Measurements from ENCODE around the gene KRT37.

KRT37 gene

DNA sequence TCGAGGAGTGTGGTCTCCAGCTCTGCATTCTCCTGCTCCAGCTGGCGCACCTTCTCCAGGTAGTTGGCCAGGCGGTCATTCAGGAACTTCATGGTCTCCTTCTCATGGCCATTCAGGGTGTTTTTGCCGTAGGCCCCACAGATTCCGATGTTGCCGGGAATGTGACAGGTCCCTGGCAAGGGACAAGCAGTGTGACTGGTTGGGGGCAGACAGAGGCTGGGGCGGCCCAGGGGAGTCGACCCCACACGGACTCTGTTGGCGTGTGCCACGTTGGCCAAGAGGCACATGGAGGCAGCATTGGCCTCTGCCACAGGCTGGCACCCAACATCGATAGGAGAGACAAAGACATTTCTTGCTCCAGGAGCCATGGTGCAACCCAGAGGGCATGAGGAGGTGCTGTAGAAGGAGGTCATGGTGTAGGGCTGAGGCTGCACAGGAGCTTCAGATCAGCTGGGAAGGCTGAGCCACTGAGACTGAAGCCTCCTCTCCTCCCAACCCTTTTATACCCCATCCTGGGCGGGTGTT lies at the start of gene KRT37:
TSS of gene KRT37 (minus strand) at position 475 of the 525 bp plus-strand sequence. CDS start at position 413, 62 bp downstream.
- Mint-ChIP-seq H3K27me3 (peaks cover 20 to 47% of the 10 kb centered on the region in 2 donors), H3K36me3 (no peaks in the 10 kb centered on the region), H3K4me1 (no peaks in the 10 kb centered on the region), H3K4me3 (no peak within 1 kb of the TSS), H3K9me3 (no peaks in the 10 kb centered on the region), H3K27ac (no peak within 1 kb of the TSS)
- DNase-seq = no peak
- ATAC-seq (replicated peaks) = no peak

DNA sequence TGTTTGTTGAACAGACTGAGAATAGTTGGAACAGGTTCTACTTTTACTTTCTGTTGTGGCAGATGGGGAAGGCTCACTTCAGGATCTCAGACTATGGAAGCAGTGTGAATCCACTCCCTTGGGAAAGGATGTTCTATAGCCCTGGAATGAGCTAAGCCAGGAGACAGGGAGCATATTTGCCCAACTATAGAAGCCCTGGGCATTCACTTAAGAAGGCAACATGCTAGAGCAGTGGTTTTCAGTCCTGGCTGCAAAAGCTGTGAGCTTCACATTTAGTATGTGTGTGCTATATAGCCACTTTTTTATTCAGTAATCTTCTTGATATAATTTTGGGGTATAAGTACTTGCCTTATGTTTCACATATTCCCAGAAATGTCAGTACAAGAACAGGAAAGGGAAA lies 44.0 kb upstream of the KRT37 start:
- no peak overlapping the region for H3K27ac Mint-ChIP-seq

DNA sequence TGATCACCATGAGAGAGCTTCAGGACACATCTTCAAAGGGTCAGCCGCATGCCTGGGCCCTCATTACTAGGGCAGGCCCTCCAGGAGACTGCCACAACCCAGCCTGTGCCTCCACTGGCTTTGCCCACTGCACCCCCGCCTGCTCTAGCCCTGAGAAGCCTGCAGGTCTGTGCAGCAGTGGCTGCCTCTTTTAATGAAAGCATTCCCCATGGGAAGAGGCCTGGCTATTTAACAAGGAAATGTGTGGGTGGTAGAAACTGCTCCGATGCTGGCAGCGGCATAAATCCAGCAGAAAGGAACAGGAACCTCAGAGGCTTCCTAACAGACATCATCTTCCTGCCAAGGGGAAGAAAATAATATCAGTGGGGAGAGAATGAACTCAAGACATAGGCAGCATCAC lies 43.2 kb upstream of the KRT37 start:
- no peak overlapping the region for H3K4me3 Mint-ChIP-seq
- no peaks in the 10 kb centered on the region for H3K4me1 Mint-ChIP-seq
- no peak for ATAC-seq (replicated peaks)
- H3K9me3 Mint-ChIP-seq = peaks cover 0 to 7% of the 10 kb centered on the region in 2 donors
- no peak overlapping the region for H3K27ac Mint-ChIP-seq
- H3K36me3 Mint-ChIP-seq = no peaks in the 10 kb centered on the region
- no peak for DNase-seq
- peaks cover 27 to 33% of the 10 kb centered on the region in 2 donors for H3K27me3 Mint-ChIP-seq

More for the DNA sequence above, 44.0 kb upstream of the KRT37 start:
- no peak for ATAC-seq (replicated peaks)
- Mint-ChIP-seq H3K9me3 (peaks cover 4 to 7% of the 10 kb centered on the region in 2 donors), H3K27me3 (peaks cover 27 to 33% of the 10 kb centered on the region in 2 donors), H3K36me3 (no peaks in the 10 kb centered on the region), H3K4me1 (no peaks in the 10 kb centered on the region), H3K4me3 (no peak overlapping the region)
- no peak for DNase-seq

DNA sequence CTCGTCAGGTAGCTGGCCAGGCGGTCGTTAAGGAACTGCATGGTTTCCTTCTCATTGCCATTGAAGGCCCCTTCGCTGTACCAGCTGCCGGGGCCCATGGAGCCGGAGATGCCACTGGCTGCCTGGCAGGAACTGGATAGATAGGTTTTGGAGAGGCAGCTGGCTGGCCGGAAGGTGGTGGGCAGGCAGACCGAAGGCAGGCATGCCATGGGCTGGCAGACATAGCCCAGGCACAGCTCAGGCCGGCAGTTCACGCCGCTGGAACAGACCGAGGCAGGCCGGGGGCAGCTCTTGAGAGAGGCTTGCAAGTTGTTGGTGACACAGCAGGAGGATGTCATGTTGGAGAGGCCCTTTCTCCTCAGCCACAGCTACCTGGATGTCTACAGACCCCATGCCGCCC lies 42.6 kb upstream of the KRT37 start, which contains the start of gene KRT32:
TSS of gene KRT32 (minus strand) at position 399 of the 400 bp plus-strand sequence. CDS start at position 338, 61 bp downstream.
- DNase-seq (no peak), ATAC-seq (replicated peaks) (no peak)
- H3K4me1 Mint-ChIP-seq = no peaks in the 10 kb centered on the region
- H3K36me3 Mint-ChIP-seq = no peaks in the 10 kb centered on the region
- peaks cover 31 to 33% of the 10 kb centered on the region in 2 donors for H3K27me3 Mint-ChIP-seq
- H3K4me3 Mint-ChIP-seq = no peak within 1 kb of the TSS
- no peak within 1 kb of the TSS for H3K27ac Mint-ChIP-seq
- H3K9me3 Mint-ChIP-seq = peaks cover 0 to 7% of the 10 kb centered on the region in 2 donors

DNA sequence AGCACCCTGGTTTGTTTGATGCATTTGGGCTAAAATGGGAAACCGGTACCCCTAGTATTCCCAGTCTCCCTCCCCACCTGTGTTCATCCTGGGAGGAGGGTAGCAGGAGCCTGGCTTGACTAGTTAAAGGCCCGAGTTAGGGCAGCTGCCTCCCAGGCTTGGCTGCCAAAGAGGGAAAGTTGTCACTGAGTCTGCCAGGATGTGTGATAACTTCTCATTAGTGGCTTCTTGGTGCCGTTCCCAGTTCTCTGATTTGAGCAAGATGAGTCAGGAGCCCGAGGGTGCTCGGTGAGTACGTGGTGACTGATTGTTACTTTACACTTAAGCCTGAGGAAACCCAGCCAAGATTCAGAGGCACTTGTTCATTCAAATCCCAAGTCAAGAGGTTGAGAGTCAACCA lies 40.3 kb upstream of the KRT37 start:
- ATAC-seq (replicated peaks) (no peak), DNase-seq (no peak)
- H3K4me3 Mint-ChIP-seq = no peak overlapping the region
- H3K36me3 Mint-ChIP-seq = no peaks in the 10 kb centered on the region
- no peak overlapping the region for H3K27ac Mint-ChIP-seq
- H3K9me3 Mint-ChIP-seq = peaks cover 0 to 7% of the 10 kb centered on the region in 2 donors
- peaks cover 31 to 35% of the 10 kb centered on the region in 2 donors for H3K27me3 Mint-ChIP-seq
- H3K4me1 Mint-ChIP-seq = no peaks in the 10 kb centered on the region

DNA sequence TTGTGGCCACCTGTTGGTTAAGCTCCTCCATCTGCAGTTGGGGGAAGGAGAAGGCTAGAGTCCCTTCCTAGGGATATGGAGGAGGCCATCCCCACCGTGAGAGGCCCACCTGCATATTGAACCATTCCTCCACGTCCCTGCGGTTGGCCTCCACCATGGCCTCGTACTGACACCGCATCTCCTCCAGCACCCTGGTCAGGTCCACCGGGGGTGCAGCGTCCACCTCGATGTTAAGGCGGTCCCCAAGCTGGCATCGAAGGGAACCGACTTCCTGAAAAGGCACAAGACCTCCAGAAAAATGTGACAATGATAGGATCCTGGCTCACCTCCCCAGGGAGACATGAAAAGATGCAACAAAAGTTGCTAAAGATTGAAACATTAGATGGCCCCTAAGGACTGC lies 39.8 kb upstream of the KRT37 start:
- H3K27me3 Mint-ChIP-seq = peaks cover 26 to 34% of the 10 kb centered on the region in 2 donors
- H3K36me3 Mint-ChIP-seq = no peaks in the 10 kb centered on the region
- H3K9me3 Mint-ChIP-seq = peaks cover 0 to 5% of the 10 kb centered on the region in 2 donors
- DNase-seq (no peak), ATAC-seq (replicated peaks) (no peak)
- no peak overlapping the region for H3K4me3 Mint-ChIP-seq
- no peaks in the 10 kb centered on the region for H3K4me1 Mint-ChIP-seq
- no peak overlapping the region for H3K27ac Mint-ChIP-seq

DNA sequence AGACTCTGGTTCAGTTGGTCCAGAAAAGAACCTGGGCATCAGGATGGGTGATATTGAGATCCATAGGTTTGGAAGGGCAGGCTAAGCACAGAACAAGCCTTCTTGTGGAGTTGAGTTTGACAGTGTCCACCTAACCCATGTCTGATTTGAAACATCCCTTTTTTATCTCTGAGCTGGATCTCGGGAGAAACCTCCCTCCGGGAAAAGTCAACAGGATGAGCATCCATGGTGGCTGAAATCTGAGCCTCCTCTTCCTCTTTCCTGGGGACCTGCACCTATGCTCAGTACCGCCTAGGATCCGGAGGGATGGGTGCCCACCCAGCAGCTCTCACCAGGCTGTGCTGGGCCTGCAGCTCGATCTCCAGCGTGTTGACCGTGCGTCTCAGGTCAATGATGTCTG lies 39.4 kb upstream of the KRT37 start:
- no peak overlapping the region for H3K4me3 Mint-ChIP-seq
- peaks cover 0 to 5% of the 10 kb centered on the region in 2 donors for H3K9me3 Mint-ChIP-seq
- no peaks in the 10 kb centered on the region for H3K4me1 Mint-ChIP-seq
- H3K36me3 Mint-ChIP-seq = no peaks in the 10 kb centered on the region
- no peak for ATAC-seq (replicated peaks)
- H3K27me3 Mint-ChIP-seq = peaks cover 27 to 34% of the 10 kb centered on the region in 2 donors
- DNase-seq = no peak
- no peak overlapping the region for H3K27ac Mint-ChIP-seq

DNA sequence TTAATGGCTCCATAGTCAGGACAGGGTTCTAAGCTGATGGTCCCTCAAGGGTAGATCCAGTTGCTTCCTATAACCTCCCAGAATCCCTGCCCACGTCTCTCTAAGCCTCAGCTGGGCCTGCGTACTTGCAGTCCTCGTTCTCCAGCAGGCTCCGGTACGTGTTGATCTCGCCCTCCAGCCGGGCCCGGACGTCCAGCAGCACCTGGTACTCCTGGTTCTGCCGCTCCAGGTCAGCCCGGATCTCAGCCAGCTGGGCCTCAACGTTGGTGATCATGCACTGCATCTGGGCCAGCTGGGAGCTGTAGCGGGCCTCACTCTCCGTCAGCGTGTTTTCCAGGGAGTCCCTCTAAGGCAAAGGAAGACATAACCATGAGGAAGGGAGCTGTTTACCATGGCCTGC lies 38.3 kb upstream of the KRT37 start:
- no peaks in the 10 kb centered on the region for H3K4me1 Mint-ChIP-seq
- no peak overlapping the region for H3K4me3 Mint-ChIP-seq
- H3K9me3 Mint-ChIP-seq = peaks cover 0 to 2% of the 10 kb centered on the region in 2 donors
- H3K27me3 Mint-ChIP-seq = peaks cover 23 to 40% of the 10 kb centered on the region in 2 donors
- no peak overlapping the region for H3K27ac Mint-ChIP-seq
- DNase-seq (no peak), ATAC-seq (replicated peaks) (no peak)
- H3K36me3 Mint-ChIP-seq = no peaks in the 10 kb centered on the region

DNA sequence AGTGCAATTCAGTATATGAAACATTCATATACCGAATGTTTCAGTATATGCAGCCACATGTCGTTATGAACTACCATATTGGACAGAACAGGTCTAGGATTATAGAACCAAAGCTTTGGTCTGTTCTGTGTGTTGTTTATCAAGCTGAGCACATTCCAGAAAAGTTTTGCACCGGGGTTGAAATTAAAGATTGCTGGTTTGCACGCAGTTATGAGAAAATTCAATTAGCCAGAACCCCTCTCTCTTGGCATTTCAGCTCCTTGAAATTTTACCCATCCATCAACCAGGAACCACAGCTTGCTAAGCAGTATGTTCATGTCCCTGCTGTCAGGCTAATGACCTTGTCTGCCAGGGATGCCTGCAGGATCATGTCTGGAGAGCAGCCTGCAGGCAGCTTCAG lies 33.3 kb upstream of the KRT37 start:
- no peaks in the 10 kb centered on the region for H3K36me3 Mint-ChIP-seq
- H3K9me3 Mint-ChIP-seq = no peaks in the 10 kb centered on the region
- H3K27me3 Mint-ChIP-seq = peaks cover 28 to 37% of the 10 kb centered on the region in 2 donors
- H3K4me3 Mint-ChIP-seq = no peak overlapping the region
- DNase-seq (no peak), ATAC-seq (replicated peaks) (no peak)
- H3K4me1 Mint-ChIP-seq = no peaks in the 10 kb centered on the region
- no peak overlapping the region for H3K27ac Mint-ChIP-seq

DNA sequence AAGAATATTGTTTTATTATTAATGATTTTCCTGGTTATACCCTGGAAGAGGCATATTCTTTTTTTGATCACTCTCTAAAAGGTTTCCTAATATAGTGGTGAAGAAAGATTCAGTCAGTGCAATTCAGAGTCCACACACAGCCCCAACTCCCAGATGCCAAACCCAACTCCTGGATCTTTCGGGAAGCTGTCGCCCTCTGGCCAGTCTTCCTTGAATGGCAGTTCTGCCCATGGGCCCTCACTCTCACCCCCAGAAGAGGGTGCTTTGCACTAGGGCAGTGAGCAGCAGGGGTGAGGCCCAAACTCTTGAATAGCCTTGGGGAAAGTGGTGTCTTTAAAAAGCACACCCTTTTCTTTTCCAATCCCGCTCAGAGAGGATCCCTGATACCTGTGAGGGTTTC lies 31.8 kb upstream of the KRT37 start:
- ATAC-seq (replicated peaks) (no peak), DNase-seq (no peak)
- Mint-ChIP-seq H3K4me1 (no peaks in the 10 kb centered on the region), H3K27me3 (peaks cover 36 to 37% of the 10 kb centered on the region in 2 donors), H3K36me3 (no peaks in the 10 kb centered on the region), H3K4me3 (no peak overlapping the region), H3K27ac (no peak overlapping the region), H3K9me3 (no peaks in the 10 kb centered on the region)

DNA sequence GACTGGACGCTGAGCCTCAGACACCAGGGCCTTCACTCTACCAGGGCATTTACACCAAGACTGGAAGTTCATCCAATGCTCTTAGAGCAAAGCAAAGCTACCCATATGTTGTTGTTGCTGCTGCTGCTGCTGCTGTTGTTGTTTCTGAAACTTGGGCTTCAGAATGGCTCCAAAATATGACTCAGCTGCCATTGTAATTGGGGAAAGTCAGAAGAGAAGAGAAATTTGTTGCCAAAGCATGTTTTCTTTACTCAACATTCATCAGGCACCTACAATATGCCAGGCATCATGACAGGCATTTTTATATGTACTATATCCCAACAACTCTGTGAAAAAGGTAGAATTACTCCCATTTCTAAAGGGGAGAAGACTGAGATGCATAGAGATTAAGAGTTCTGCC lies 30.9 kb upstream of the KRT37 start:
- no peaks in the 10 kb centered on the region for H3K4me1 Mint-ChIP-seq
- no peaks in the 10 kb centered on the region for H3K9me3 Mint-ChIP-seq
- H3K27ac Mint-ChIP-seq = no peak overlapping the region
- ATAC-seq (replicated peaks) = no peak
- DNase-seq = no peak
- H3K36me3 Mint-ChIP-seq = no peaks in the 10 kb centered on the region
- no peak overlapping the region for H3K4me3 Mint-ChIP-seq
- H3K27me3 Mint-ChIP-seq = peaks cover 39 to 44% of the 10 kb centered on the region in 2 donors

DNA sequence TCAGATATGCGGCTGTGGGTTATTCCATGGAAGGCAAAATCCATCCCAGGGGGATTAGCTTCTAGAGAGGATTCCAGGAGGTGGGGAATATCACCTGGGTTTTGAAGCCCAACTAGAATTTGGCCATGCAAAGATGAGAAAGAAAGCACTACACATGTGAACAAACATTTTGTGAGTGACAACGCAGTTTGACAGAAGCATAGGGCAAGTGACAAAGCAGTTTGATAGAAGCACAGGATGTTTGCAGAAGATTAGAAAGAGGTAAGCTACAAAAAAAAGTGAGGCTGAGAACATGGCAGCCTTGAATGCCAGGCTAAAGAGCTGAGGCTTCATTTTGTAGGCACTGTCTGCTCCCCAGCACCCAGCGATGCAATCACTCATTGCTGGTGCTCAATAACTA lies 28.7 kb upstream of the KRT37 start:
- H3K4me3 Mint-ChIP-seq = no peak overlapping the region
- peaks cover 43 to 44% of the 10 kb centered on the region in 2 donors for H3K27me3 Mint-ChIP-seq
- H3K36me3 Mint-ChIP-seq = no peaks in the 10 kb centered on the region
- DNase-seq = no peak
- no peak overlapping the region for H3K27ac Mint-ChIP-seq
- no peak for ATAC-seq (replicated peaks)
- H3K4me1 Mint-ChIP-seq = no peaks in the 10 kb centered on the region
- no peaks in the 10 kb centered on the region for H3K9me3 Mint-ChIP-seq

DNA sequence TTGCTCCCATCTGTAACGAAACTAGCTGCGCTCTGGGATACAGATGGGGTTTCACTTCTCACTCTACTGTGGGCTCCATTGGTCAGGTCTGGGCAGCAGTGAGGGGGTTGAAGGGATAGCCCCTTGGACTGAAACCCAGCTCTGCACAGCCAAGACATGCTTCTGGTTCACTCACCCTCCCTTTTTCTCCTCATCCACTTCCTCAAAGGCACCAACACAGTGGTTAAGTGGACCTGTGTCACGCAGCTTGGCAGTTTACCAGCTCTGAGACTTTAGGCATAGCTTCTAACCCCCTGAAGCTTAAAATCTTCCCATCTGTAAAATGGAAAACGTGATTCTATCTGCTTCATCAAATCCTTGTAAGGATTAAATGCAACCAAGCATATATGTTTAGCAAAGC lies 27.9 kb upstream of the KRT37 start:
- Mint-ChIP-seq H3K4me1 (no peaks in the 10 kb centered on the region), H3K27ac (no peak overlapping the region), H3K27me3 (peaks cover 43% of the 10 kb centered on the region in 2 donors), H3K4me3 (no peak overlapping the region), H3K9me3 (no peaks in the 10 kb centered on the region), H3K36me3 (no peaks in the 10 kb centered on the region)
- ATAC-seq (replicated peaks) = peak; percentile 31 to 71
- DNase-seq = no peak

DNA sequence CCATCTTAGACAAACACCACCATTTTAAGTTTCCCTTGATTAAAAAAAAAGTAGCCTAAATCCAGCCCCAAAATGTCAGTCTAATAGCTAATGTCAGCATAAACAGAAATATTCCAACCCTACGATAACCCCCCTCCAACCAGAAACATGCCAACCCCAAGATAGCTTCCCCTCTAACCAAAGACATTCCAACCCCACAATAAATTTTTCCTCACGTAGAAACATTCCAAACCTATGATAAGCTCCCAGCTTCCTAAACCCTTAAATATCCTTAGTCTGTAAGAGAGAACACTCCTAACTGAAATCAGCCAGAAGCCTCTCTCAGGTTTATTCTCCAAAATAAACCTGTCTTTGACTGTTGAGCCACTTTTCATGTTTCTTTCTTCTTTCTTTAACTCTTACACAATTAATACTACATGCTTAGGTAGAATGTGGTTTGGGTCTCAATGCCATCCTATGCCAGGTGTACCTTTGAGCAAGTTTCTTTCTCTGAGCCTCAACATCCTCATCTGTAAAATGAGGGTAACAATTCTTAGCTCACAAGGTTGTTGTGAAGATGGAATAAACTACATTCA lies 26.9 kb upstream of the KRT37 start:
- DNase-seq (no peak), ATAC-seq (replicated peaks) (no peak)
- Mint-ChIP-seq H3K27me3 (peaks cover 39 to 43% of the 10 kb centered on the region in 2 donors), H3K4me1 (no peaks in the 10 kb centered on the region), H3K4me3 (no peak overlapping the region), H3K36me3 (no peaks in the 10 kb centered on the region), H3K27ac (no peak overlapping the region), H3K9me3 (no peaks in the 10 kb centered on the region)

DNA sequence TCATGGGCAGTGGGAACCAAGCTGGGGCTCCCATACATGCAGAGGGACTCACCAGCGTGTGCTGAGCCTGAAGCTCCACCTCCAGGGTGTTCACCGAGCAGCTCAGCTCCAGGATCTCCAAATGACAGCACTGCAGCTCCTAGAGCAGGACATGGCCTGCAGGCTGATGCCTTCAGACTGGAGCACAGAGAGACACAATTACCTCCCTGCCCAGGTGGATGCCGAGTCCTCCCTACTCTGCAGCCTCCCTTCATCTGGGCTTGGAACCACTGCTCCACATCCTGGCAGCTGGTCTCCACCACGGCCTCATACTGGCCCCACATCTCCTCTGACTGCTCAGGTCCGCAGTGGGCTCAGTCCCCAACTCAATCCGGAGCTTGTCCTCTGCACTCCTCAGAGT lies 24.6 kb upstream of the KRT37 start:
- H3K4me3 Mint-ChIP-seq = no peak overlapping the region
- H3K27ac Mint-ChIP-seq = no peak overlapping the region
- H3K27me3 Mint-ChIP-seq = peaks cover 50 to 51% of the 10 kb centered on the region in 2 donors
- H3K4me1 Mint-ChIP-seq = no peaks in the 10 kb centered on the region
- no peaks in the 10 kb centered on the region for H3K9me3 Mint-ChIP-seq
- no peak for ATAC-seq (replicated peaks)
- no peak for DNase-seq
- no peaks in the 10 kb centered on the region for H3K36me3 Mint-ChIP-seq
